Raji (cell line): Measurements from ENCODE around the gene UBALD1.

ENCODE experiments used
- POLR2A ChIP-seq: IDR thresholded peaks from 2 replicates; pipeline ENCODE4 v1.6.1; 2011; ENCODE audit warnings: low read depth, low read length, control low read depth; ENCODE audit not compliant: insufficient read depth

Gene UBALD1

DNA sequence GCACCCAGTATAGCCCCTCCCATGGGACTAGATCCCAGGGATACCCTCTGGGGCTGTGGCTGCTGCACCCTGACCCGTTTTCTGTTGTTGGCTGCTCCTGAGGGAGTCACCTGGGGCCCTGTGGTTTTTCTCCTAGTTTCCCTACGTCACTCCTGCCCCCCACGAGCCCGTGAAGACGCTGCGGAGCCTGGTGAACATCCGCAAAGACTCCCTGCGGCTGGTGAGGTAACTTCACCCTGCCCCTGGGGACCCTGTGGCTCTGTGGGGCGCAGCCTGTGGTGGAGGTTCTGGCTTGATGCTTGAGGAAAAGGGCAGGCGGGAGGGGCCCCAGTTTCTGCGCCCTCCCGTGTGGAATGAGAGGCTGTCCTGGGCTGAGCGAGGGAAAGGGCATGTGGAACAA is 37.1 kb upstream of the UBALD1 start:
- no peak for TF ChIP-seq POLR2A

DNA sequence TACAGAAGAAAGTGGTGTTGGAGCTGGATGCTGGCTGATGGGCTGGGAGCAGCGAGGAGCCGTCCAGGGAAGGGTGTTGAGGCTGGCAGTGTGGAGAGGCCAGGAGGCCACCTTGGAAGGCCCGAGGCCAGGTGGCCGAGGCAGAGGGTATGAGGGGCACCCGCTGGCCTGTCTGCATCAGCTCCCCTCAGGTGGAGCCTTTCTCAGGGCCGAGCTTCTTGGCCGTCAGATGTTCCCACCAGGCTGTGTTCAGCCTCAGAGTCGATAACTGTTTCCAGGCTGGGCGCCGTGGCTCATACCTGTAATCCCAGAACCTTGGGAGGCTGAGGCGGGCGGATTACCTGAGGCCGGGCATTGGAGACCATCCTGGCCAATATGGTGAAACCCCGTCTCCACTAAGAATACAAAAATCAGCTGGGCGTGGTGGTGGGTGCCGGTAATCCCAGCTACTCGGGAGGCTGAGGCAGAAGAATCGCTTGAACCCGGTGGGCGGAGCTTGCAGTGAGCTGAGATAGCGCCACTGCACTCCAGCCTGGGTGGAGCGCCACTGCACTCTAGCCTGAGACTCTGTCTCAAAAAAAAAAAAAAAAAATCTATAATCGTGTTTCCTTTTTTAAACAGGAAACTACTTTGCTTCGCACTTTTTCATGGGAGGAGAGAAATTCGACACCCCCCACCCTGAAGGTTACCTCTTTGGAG is 35.2 kb upstream of the UBALD1 start:
- no peak for TF ChIP-seq POLR2A

DNA sequence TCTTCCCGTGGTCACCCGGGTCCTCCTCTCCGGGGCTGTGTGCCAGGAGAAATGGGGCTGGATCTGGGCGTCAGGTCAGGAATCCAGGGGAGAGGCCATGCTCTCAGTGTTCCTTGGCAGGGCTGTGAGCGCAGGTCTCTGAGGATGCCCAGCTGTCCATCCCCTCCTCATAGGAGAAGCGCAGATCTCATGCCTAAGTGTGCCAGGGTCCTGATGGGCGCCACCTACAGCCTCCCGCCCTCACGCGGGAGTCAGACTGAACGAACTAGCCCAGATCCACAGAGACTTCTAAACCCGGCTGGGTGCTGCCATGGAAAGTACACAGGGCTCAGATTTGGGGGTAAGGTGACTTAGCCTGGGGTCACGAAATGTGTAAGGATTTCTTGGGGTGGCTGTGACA is 34.2 kb upstream of the UBALD1 start:
- no peak for TF ChIP-seq POLR2A

DNA sequence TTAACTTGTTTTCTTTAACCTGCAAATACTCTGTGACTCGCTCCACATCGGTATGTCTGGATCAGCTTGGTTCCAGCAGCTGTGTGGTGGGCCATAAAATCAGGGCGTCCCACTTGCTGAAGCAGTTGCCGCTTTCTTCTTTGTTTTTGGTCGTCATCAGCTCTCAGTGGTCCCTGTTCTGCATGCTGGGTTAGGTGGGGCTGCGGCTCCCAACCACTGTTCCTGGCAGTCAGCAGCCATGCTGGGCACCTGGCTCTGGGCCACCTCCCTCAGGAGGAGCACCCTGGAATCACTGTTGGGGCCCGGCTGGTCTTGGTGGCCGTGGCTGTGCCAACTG is 32.9 kb upstream of the UBALD1 start:
- TF ChIP-seq POLR2A, result no peak

DNA sequence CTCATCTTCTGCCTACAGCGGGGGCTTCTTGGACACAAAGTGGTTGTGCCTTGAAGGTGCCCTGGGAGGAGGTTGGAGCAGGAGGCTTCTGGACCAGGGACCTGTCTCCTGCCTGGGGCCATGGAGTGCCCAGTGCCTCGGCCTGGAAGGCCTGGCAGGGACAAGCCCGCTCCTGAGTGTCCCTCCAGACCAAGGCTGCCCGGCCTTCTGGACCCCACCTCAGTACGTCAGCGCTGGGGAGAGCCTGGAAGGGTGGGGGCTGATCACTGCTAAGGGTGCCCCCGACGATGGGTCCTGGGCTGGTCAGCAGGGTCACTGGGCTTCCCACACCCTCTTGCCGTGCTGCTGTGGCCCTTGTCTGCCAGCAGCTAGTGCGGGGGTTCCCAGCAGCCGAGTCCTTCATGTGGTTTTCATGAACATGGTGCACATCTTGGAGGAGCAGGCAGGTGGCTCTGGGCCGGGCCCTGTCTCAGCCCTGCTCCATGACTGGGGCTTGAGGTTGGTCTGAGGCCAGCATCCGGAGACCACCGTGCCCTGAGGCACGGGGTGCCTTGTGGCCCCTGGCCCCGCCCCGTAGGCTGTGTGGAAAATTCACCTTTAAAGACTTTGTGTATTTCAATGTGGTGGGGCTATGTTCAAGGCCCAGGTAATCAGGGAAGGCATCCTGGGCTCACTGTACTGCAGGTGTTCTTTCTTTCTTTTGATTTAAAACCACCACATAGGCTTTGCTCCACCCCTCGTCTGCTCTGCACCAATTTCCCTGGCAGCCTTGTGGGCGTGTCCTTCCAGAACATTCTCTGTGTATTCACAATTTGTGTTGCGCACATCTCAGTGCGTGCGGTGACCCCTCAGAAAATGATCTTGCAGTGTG is 32.3 kb upstream of the UBALD1 start:
- TF ChIP-seq POLR2A, result no peak

GRCh38 chr16:4641895-4642294 is 27.2 kb upstream of the UBALD1 start:
- no peak for TF ChIP-seq POLR2A

- no peak for TF ChIP-seq POLR2A
Measured at GRCh38 chr16:4641306-4641687, 26.6 kb upstream of the UBALD1 start.

GRCh38 chr16:4640572-4641305 is 26.1 kb upstream of the UBALD1 start:
- TF ChIP-seq POLR2A, result no peak

- TF ChIP-seq POLR2A, result no peak
Measured at GRCh38 chr16:4639899-4640509, 25.3 kb upstream of the UBALD1 start.

GRCh38 chr16:4637501-4638166 is 22.9 kb upstream of the UBALD1 start:
- no peak for TF ChIP-seq POLR2A

DNA sequence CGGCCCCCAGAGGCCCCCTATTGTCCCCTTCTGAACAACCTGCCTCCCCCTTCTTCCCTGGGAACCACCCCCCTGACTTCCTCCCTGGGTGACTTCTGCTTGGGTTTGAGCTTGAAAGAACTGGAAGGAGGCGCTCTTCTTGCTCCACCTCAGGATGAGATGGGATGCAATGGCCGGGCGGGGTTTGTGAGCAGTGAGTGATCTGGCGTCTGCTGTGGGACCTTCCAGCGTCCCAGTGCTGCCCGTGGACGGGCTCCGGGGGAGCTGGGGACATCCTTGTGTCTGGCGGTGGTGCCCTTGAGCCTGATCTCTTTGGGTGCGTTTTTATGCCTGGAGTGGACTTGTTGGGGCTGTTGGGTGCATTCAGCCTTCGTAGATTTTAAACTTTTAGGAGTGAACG is 21.5 kb upstream of the UBALD1 start:
- no peak for TF ChIP-seq POLR2A

GRCh38 chr16:4634768-4635167 is 20.1 kb upstream of the UBALD1 start:
- TF ChIP-seq POLR2A, result no peak

- TF ChIP-seq POLR2A, result no peak
Measured at GRCh38 chr16:4633910-4634635, 19.4 kb upstream of the UBALD1 start.

GRCh38 chr16:4631444-4631843 is 16.8 kb upstream of the UBALD1 start:
- TF ChIP-seq POLR2A, result no peak
